IMR-90 (cell line): Measurements from ENCODE around the gene ETV6. TPM values are rescaled to one million over a fixed set of nuclear protein-coding genes. Genes with fewer than 3 reads are reported as not detected.

Source experiments
- ATAC-seq: fragments of 200-7000 bp; cut with Tn5 transposase; 2 replicates; pipeline ENCODE4 v1.9.1; 2020; ENCODE audit warnings: low read depth, mild to moderate bottlenecking, moderate library complexity
- BruUV-seq: library from RNA; stranded (reverse); fragments of 400-500 nt; replicated peaks from 2 replicates; lab custom pipeline; 2021; lab: Mats Ljungman, UMichigan
- CTCF ChIA-PET: fragments of 300-600 bp; formaldehyde crosslinking; extraction: SDS; loops from one replicate; lab custom pipeline; 2021; ENCODE audit warnings: antibody characterized with exemption; lab: Yijun Ruan, JAX
- POLR2A ChIA-PET: fragments of 300-600 bp; sonication (Branson Sonifier 250); formaldehyde crosslinking; loops from one replicate; lab custom pipeline; 2022; ENCODE audit warnings: antibody characterized with exemption; ENCODE audit not compliant: unreplicated experiment; lab: Charles Lee
- DNase-seq: peaks from one replicate; pipeline ENCODE4 v3.0.0; 2013
- H2AFZ ChIP-seq: replicated peaks from 2 replicates; pipeline ENCODE3; 2013; ENCODE audit warnings: low read length, mild to moderate bottlenecking; ENCODE audit not compliant: poor library complexity
- H2AK5ac ChIP-seq: 2 replicates; pipeline ENCODE4 v1.6.1; 2013; ENCODE audit warnings: low read depth, low read length, inconsistent platforms
- H2AK9ac ChIP-seq: replicated peaks from 2 replicates; pipeline ENCODE3; 2013; ENCODE audit warnings: mild to moderate bottlenecking, low read depth, low read length, moderate library complexity; ENCODE audit not compliant: poor library complexity
- H2BK120ac ChIP-seq: 2 replicates; pipeline ENCODE4 v1.6.1; 2013; ENCODE audit warnings: low read depth, low read length, inconsistent platforms
- H2BK15ac ChIP-seq: 3 replicates; pipeline ENCODE4 v1.6.1; 2013; ENCODE audit warnings: low read depth, low read length, inconsistent platforms
- H2BK20ac ChIP-seq: 2 replicates; pipeline ENCODE4 v1.6.1; 2013; ENCODE audit warnings: low read depth, mild to moderate bottlenecking, inconsistent platforms, low read length, moderate library complexity
- H2BK5ac ChIP-seq: 2 replicates; pipeline ENCODE4 v1.6.1; 2013; ENCODE audit warnings: mild to moderate bottlenecking, low read depth, low read length, inconsistent platforms; ENCODE audit not compliant: poor library complexity, severe bottlenecking
- H3K14ac ChIP-seq: replicated peaks from 2 replicates; pipeline ENCODE4 v1.6.1; 2013; ENCODE audit warnings: low read depth, low read length, inconsistent platforms
- H3K18ac ChIP-seq: 2 replicates; pipeline ENCODE4 v1.6.1; 2013; ENCODE audit warnings: low read depth, low read length, control low read depth
- H3K23ac ChIP-seq: 2 replicates; pipeline ENCODE4 v1.6.1; 2013; ENCODE audit warnings: low read depth, low read length, inconsistent platforms
- H3K27ac ChIP-seq: 2 replicates; pipeline ENCODE4 v1.5.1; 2013; ENCODE audit warnings: mild to moderate bottlenecking, control low read depth, low read length; ENCODE audit not compliant: insufficient read depth
- H3K27me3 ChIP-seq: 2 replicates; pipeline ENCODE4 v1.6.1; 2013; ENCODE audit warnings: low read length; ENCODE audit not compliant: control insufficient read depth, insufficient read depth
- H3K36me3 ChIP-seq: 2 replicates; pipeline ENCODE4 v1.6.1; 2013; ENCODE audit warnings: low read length, mixed read lengths; ENCODE audit not compliant: control insufficient read depth, insufficient read depth
- H3K4ac ChIP-seq: 2 replicates; pipeline ENCODE4 v1.6.1; 2013; ENCODE audit warnings: low read depth, low read length, inconsistent platforms
- H3K4me1 ChIP-seq: 2 replicates; pipeline ENCODE4 v1.6.1; 2013; ENCODE audit warnings: low read length, mixed read lengths; ENCODE audit not compliant: control insufficient read depth, insufficient read depth
- H3K4me2 ChIP-seq: 2 replicates; pipeline ENCODE4 v1.6.1; 2013; ENCODE audit warnings: low read depth, mild to moderate bottlenecking, control low read depth, low read length, moderate library complexity
- H3K4me3 ChIP-seq: 2 replicates; pipeline ENCODE4 v1.5.1; 2013; ENCODE audit warnings: low read depth, mild to moderate bottlenecking, control low read depth, low read length, moderate library complexity; ENCODE audit not compliant: insufficient read depth
- H3K56ac ChIP-seq: 2 replicates; pipeline ENCODE4 v1.6.1; 2013; ENCODE audit warnings: low read length, inconsistent platforms; ENCODE audit not compliant: insufficient read depth; ENCODE audit errors: extremely low read depth
- H3K79me1 ChIP-seq, 2 experiments: 2 replicates each; pipeline ENCODE4 v1.6.1; 2013; ENCODE audit warnings: low read length in 2 of 2, inconsistent platforms in 1 of 2, low read depth in 1 of 2
- H3K9ac ChIP-seq: 2 replicates; pipeline ENCODE4 v1.6.1; 2013; ENCODE audit warnings: low read depth, low read length, control low read depth
- H3K9me1 ChIP-seq: 2 replicates; pipeline ENCODE4 v1.6.1; 2013; ENCODE audit warnings: low read length, inconsistent platforms; ENCODE audit not compliant: insufficient read depth
- H3K9me3 ChIP-seq: 2 replicates; pipeline ENCODE4 v1.6.1; 2013; ENCODE audit warnings: low read length; ENCODE audit not compliant: control insufficient read depth, insufficient read depth
- H4K20me1 ChIP-seq: 2 replicates; pipeline ENCODE4 v1.6.1; 2013; ENCODE audit warnings: low read length, inconsistent platforms; ENCODE audit not compliant: insufficient read depth
- H4K5ac ChIP-seq: 2 replicates; pipeline ENCODE4 v1.6.1; 2013; ENCODE audit warnings: mild to moderate bottlenecking, low read depth, low read length, control low read depth
- H4K8ac ChIP-seq, 2 experiments: 2 replicates each; pipeline ENCODE4 v1.6.1; 2013; ENCODE audit warnings: low read depth in 2 of 2, low read length in 2 of 2, control low read depth in 1 of 2, inconsistent platforms in 1 of 2
- H4K91ac ChIP-seq: 2 replicates; pipeline ENCODE4 v1.6.1; 2013; ENCODE audit warnings: low read depth, low read length, inconsistent platforms; ENCODE audit not compliant: insufficient read depth
- BHLHE40 ChIP-seq: fragments of 150-350 bp; IDR thresholded peaks from 2 replicates; pipeline ENCODE4 v1.6.1; 2016; ENCODE audit warnings: mild to moderate bottlenecking, low read depth, low read length
- ELK1 ChIP-seq: fragments of 150-350 bp; IDR thresholded peaks from 2 replicates; pipeline ENCODE4 v1.6.1; 2016; ENCODE audit warnings: low read depth, mild to moderate bottlenecking, low read length, moderate library complexity, borderline replicate concordance
- FOS ChIP-seq: fragments of 150-350 bp; IDR thresholded peaks from 2 replicates; pipeline ENCODE4 v1.6.1; 2016; ENCODE audit warnings: low read depth, low read length
- MAZ ChIP-seq: IDR thresholded peaks from 2 replicates; pipeline ENCODE4 v1.6.1; 2012; ENCODE audit warnings: low read depth, mild to moderate bottlenecking, low read length, improper control_type of control experiment, moderate library complexity, borderline replicate concordance
- RFX5 ChIP-seq: IDR thresholded peaks from 2 replicates; pipeline ENCODE4 v1.8.0; 2012; ENCODE audit warnings: low read depth, mild to moderate bottlenecking, low read length, moderate library complexity
- SMC3 ChIP-seq: fragments of 150-350 bp; IDR thresholded peaks from 2 replicates; pipeline ENCODE4 v1.6.1; 2016; ENCODE audit warnings: low read depth, mild to moderate bottlenecking, antibody characterized with exemption, low read length, moderate library complexity
- WGBS, 2 experiments: methylation state at CpG; one replicate each; pipeline versions ENCODE4 v1.1.5 to v1.1.7; 2013; ENCODE audit warnings: missing lambda C conversion rate in 2 of 2; ENCODE audit not compliant: insufficient read length in 1 of 2; ENCODE audit errors: extremely low coverage in 2 of 2; 5-methylcytosine and 5-hydroxymethylcytosine counted together
- dilution Hi-C: fragments of 300-500 bp; cut with HindIII; formaldehyde crosslinking; loops from one replicate; pipeline ENCODE4 v1.14.3; 2018; ENCODE audit warnings: low sequenced_read_pairs; ENCODE audit not compliant: unreplicated experiment
- in situ Hi-C: fragments of 300-500 bp; cut with MboI; formaldehyde crosslinking; loops from 3 replicates; pipeline ENCODE4 v1.14.3; 2019; ENCODE audit warnings: low sequenced_read_pairs, inconsistent platforms, mixed read lengths
- intact Hi-C: fragments of 100-400 bp; cut with micrococcal nuclease; formaldehyde crosslinking; loops from 2 replicates; pipeline ENCODE4 v1.10.0; 2022
- polyA plus RNA-seq, 3 experiments: library from polyadenylated mRNA; depleted of rRNA; stranded (reverse); fragments of >200 nt; gene quantifications; 2 replicates each; pipeline ENCODE4 v1.2.3, GENCODE V29; 2012; ENCODE audit warnings: low replicate concordance in 1 of 3
- total RNA-seq: library from RNA; depleted of rRNA; stranded (reverse); fragments of >200 nt; gene quantifications from 2 replicates; pipeline ENCODE4 v1.2.3, GENCODE V29; 2012
- TF ChIP-seq, protein P1 (sequence below): conservative IDR thresholded peaks from 2 replicates; pipeline ENCODE4 v1.5.1; 2012; ENCODE audit warnings: mild to moderate bottlenecking, low read depth, low read length, improper control_type of control experiment
- TF ChIP-seq, protein P2 (sequence below): fragments of 150-350 bp; IDR thresholded peaks from 2 replicates; pipeline ENCODE4 v1.6.1; 2017; ENCODE audit warnings: mild to moderate bottlenecking, antibody characterized with exemption, low read length, low read depth

The ETV6 gene
- total and polyA plus RNA-seq, 2 of the 4 experiments (the other 2 are of a cell fraction) = 8.4 to 9.9 TPM

GRCh38 chr12:11885261-11886038, 236.0 kb downstream of the ETV6 start:
- Histone ChIP-seq H4K20me1 (no peaks in the 10 kb centered on the region), H3K23ac (peak overlapping the region; percentile 6), H2AK5ac (peak overlapping the region; percentile 97), H2BK20ac (peak overlapping the region; percentile 95), H3K56ac (no peak overlapping the region; the same call in 1 of the 2 replicates), H3K4ac (peak overlapping the region; percentile 92), H3K27ac (peak overlapping the region; percentile 71), H4K8ac (peak overlapping the region; percentile 41 to 93), H3K4me1 (peaks cover 6% of the 10 kb centered on the region), H3K36me3 (peaks cover 14% of the 10 kb centered on the region), H3K9me1 (peaks cover 9% of the 10 kb centered on the region), H2BK5ac (peak overlapping the region; percentile 82), H4K91ac (peak overlapping the region; percentile 94), H3K9me3 (no peaks in the 10 kb centered on the region), H3K14ac (peak overlapping the region; percentile 76), H2BK120ac (peak overlapping the region; percentile 93), H2AK9ac (peak overlapping the region; percentile 75), H3K4me2 (peak overlapping the region; percentile 13; the same call in 1 of the 2 replicates), H3K27me3 (no peaks in the 10 kb centered on the region), H3K18ac (peak overlapping the region; percentile 45), H3K9ac (peak overlapping the region; percentile 2; the same call in 1 of the 2 replicates), H2BK15ac (peak overlapping the region; percentile 82; the same call in 1 of the 3 replicates), H3K4me3 (no peak overlapping the region), H3K79me1 (peaks cover 11 to 42% of the 10 kb centered on the region in 2 experiments), H2AFZ (peak overlapping the region; percentile 53), H4K5ac (peak overlapping the region; percentile 45)
- 100% methylated on average over 3 of the region's 8 CpGs; no CpG with 5 or more reads in 1 of the 2 experiments for WGBS, 2 experiments
- in situ Hi-C loops (no loop called here), intact Hi-C loops (loop anchor here (2.0 kb wide), 1 partner anchor 237 kb away; the partner anchor contains the start of gene ETV6), dilution Hi-C loops (no loop called here)
- ChIA-PET POLR2A (no interaction called here), CTCF (no interaction called here)
- DNase-seq (peak; percentile 76), ATAC-seq (peak; percentile 99)
- TF ChIP-seq, protein P1, sequence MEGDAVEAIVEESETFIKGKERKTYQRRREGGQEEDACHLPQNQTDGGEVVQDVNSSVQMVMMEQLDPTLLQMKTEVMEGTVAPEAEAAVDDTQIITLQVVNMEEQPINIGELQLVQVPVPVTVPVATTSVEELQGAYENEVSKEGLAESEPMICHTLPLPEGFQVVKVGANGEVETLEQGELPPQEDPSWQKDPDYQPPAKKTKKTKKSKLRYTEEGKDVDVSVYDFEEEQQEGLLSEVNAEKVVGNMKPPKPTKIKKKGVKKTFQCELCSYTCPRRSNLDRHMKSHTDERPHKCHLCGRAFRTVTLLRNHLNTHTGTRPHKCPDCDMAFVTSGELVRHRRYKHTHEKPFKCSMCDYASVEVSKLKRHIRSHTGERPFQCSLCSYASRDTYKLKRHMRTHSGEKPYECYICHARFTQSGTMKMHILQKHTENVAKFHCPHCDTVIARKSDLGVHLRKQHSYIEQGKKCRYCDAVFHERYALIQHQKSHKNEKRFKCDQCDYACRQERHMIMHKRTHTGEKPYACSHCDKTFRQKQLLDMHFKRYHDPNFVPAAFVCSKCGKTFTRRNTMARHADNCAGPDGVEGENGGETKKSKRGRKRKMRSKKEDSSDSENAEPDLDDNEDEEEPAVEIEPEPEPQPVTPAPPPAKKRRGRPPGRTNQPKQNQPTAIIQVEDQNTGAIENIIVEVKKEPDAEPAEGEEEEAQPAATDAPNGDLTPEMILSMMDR = no peak
- TF ChIP-seq, protein P2, sequence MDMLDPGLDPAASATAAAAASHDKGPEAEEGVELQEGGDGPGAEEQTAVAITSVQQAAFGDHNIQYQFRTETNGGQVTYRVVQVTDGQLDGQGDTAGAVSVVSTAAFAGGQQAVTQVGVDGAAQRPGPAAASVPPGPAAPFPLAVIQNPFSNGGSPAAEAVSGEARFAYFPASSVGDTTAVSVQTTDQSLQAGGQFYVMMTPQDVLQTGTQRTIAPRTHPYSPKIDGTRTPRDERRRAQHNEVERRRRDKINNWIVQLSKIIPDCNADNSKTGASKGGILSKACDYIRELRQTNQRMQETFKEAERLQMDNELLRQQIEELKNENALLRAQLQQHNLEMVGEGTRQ = no peak
- TF ChIP-seq MAZ = no peak
- TF ChIP-seq SMC3 = no peak
- TF ChIP-seq BHLHE40 = no peak
- TF ChIP-seq FOS = peak; percentile 35; the same call in 1 of the 2 replicates
- TF ChIP-seq ELK1 = peak; percentile 38; the same call in 1 of the 2 replicates
- no peak for TF ChIP-seq RFX5
- BruUV-seq = no TSS peak
